ENCODE results near the gene AP3B2. TPM values are rescaled to one million over a fixed set of nuclear protein-coding genes. Genes with fewer than 3 reads are reported as not detected.

AP3B2 gene
- total RNA-seq, 1 experiment from 2014 or later, result not detected

DNA sequence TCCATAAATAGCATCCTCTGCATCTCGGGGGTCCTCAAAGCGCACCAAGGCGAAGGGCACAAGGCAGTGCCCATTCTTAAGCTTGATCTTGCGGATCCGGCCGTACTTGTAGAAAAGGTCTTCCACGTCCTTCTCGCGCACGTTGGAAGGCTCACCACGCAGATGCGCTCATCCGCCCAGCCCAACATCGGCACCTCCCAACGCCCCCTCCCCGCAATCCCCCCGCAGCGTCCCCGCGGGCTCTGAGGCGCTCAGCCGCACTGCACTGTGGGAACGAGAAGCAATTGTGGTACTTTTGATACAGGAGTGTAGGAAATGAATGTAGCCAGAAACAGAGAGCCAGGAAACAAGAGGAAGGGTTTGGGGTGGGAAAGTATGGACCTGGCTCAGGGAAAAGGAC lies 17.5 kb downstream of the AP3B2 start:
- Histone ChIP-seq H3K36me3 (ENCODE audit: low read depth) (no peaks in the 10 kb centered on the region), H3K4me2 (no peak overlapping the region), H3K27ac (no peak overlapping the region), H3K27me3 (ENCODE audit: insufficient read depth, low read depth) (peaks cover 67% of the 10 kb centered on the region), H3F3A (ENCODE audit: insufficient read depth, low read depth) (no peaks in the 10 kb centered on the region), H3K79me2 (ENCODE audit: low read depth) (no peaks in the 10 kb centered on the region), H3K9me3 (ENCODE audit: insufficient read depth, low read depth) (no peaks in the 10 kb centered on the region), H3K4me3 (no peak overlapping the region), H2AFZ (no peak overlapping the region), H4K20me1 (ENCODE audit: insufficient read depth) (no peaks in the 10 kb centered on the region), H3K4me1 (replicated peaks; ENCODE audit: insufficient read depth) (no peaks in the 10 kb centered on the region), H3K9me2 (ENCODE audit: insufficient read depth) (no peaks in the 10 kb centered on the region)
- TF ChIP-seq, protein P1, sequence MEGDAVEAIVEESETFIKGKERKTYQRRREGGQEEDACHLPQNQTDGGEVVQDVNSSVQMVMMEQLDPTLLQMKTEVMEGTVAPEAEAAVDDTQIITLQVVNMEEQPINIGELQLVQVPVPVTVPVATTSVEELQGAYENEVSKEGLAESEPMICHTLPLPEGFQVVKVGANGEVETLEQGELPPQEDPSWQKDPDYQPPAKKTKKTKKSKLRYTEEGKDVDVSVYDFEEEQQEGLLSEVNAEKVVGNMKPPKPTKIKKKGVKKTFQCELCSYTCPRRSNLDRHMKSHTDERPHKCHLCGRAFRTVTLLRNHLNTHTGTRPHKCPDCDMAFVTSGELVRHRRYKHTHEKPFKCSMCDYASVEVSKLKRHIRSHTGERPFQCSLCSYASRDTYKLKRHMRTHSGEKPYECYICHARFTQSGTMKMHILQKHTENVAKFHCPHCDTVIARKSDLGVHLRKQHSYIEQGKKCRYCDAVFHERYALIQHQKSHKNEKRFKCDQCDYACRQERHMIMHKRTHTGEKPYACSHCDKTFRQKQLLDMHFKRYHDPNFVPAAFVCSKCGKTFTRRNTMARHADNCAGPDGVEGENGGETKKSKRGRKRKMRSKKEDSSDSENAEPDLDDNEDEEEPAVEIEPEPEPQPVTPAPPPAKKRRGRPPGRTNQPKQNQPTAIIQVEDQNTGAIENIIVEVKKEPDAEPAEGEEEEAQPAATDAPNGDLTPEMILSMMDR (conservative IDR thresholded peaks at IDR 0.05), result no peak
- no peak for TF ChIP-seq EZH2 (IDR thresholded peaks at IDR 0.05; ENCODE audit: low read depth)
- CTCF ChIA-PET, result no interaction called here
- intact Hi-C loops (cut with micrococcal nuclease; ENCODE audit: unreplicated experiment), result no loop called here
- BruUV-seq (replicated peaks), result no TSS peak
- POLR2A ChIA-PET (ENCODE audit: unreplicated experiment), result no interaction called here
- DNase-seq, result no peak

DNA sequence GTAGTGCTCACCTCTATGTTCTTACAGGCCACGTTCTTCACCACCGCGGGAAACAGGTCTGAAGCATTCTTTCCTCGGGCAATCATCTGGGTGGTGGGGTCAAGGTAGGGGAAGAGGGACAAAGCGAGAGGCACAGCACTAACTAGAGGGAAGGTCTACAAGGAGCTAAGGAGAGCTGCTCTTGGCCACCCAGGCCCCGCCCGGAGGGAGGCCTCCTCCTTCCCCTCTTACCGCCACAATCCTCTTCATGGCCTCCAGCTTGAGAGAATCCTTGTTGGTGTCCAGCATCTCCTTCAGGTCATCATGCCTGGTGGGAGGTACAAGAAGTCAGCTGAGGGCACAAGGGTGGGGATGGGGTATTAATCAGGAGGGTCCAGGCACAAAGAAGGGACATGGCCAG lies 20.5 kb downstream of the AP3B2 start:
- CTCF ChIA-PET, result no interaction called here
- DNase-seq, result no peak
- Histone ChIP-seq H3K4me1 (replicated peaks; ENCODE audit: insufficient read depth) (no peaks in the 10 kb centered on the region), H3F3A (ENCODE audit: insufficient read depth, low read depth) (no peaks in the 10 kb centered on the region), H3K4me3 (no peak overlapping the region), H3K36me3 (ENCODE audit: low read depth) (no peaks in the 10 kb centered on the region), H3K79me2 (ENCODE audit: low read depth) (no peaks in the 10 kb centered on the region), H2AFZ (no peak overlapping the region), H3K9me3 (ENCODE audit: insufficient read depth, low read depth) (no peaks in the 10 kb centered on the region), H3K4me2 (no peak overlapping the region), H4K20me1 (ENCODE audit: insufficient read depth) (no peaks in the 10 kb centered on the region), H3K27ac (no peak overlapping the region), H3K27me3 (ENCODE audit: insufficient read depth, low read depth) (peaks cover 64% of the 10 kb centered on the region), H3K9me2 (ENCODE audit: insufficient read depth) (no peaks in the 10 kb centered on the region)
- TF ChIP-seq, protein P1 (conservative IDR thresholded peaks at IDR 0.05), result no peak
- no peak for TF ChIP-seq EZH2 (IDR thresholded peaks at IDR 0.05; ENCODE audit: low read depth)
- no TSS peak for BruUV-seq (replicated peaks)
- POLR2A ChIA-PET (ENCODE audit: unreplicated experiment), result no interaction called here
- intact Hi-C loops (cut with micrococcal nuclease; ENCODE audit: unreplicated experiment), result no loop called here

DNA sequence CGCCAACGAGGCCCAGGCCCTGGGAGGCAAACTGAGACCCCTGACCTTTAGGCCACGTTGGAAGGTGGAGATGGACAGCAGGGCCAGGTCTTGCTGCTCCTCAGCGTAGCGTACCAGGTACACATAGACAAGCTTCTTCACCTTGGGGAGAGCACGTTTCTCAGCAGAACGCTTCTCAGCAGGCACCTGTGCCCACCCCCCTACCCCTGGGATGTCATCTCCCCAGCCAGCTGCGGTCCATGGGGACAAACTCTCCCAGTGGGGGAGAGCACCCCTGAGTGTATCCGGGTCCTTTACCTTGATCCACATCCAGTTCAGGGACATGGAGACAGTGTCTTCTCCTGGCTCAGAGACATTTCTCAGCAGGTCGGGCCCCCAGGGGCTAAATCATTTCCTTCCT lies 21.0 kb downstream of the AP3B2 start:
- intact Hi-C loops (cut with micrococcal nuclease; ENCODE audit: unreplicated experiment), result no loop called here

More for the DNA sequence above, 21.0 kb downstream of the AP3B2 start:
- Histone ChIP-seq H3K36me3 (ENCODE audit: low read depth) (no peaks in the 10 kb centered on the region), H3K4me3 (no peak overlapping the region), H3K27ac (no peak overlapping the region), H3K79me2 (ENCODE audit: low read depth) (no peaks in the 10 kb centered on the region), H3F3A (ENCODE audit: insufficient read depth, low read depth) (no peaks in the 10 kb centered on the region), H3K27me3 (ENCODE audit: insufficient read depth, low read depth) (peaks cover 64% of the 10 kb centered on the region), H3K4me2 (no peak overlapping the region), H3K9me3 (ENCODE audit: insufficient read depth, low read depth) (no peaks in the 10 kb centered on the region), H4K20me1 (ENCODE audit: insufficient read depth) (no peaks in the 10 kb centered on the region), H3K4me1 (replicated peaks; ENCODE audit: insufficient read depth) (no peaks in the 10 kb centered on the region), H3K9me2 (ENCODE audit: insufficient read depth) (no peaks in the 10 kb centered on the region), H2AFZ (no peak overlapping the region)
- TF ChIP-seq, protein P1 (conservative IDR thresholded peaks at IDR 0.05), result no peak
- no peak for TF ChIP-seq EZH2 (IDR thresholded peaks at IDR 0.05; ENCODE audit: low read depth)
- BruUV-seq (replicated peaks), result no TSS peak
- no peak for DNase-seq
- ChIA-PET POLR2A (ENCODE audit: unreplicated experiment) (no interaction called here), CTCF (no interaction called here)

Data from PC-9 (cell line).